Measurements from ENCODE around the gene IGFBPL1. TPM values are rescaled to one million over a fixed set of nuclear protein-coding genes. Genes with fewer than 3 reads are reported as not detected.

The IGFBPL1 gene
- total RNA-seq, 2 donors from 2014 or later = 0.32 to 14.3 TPM

- TF ChIP-seq POLR2AphosphoS5 (IDR thresholded peaks at IDR 0.05) (peak; percentile 87), CTCF (IDR thresholded peaks at IDR 0.05) (no peak)
- intact Hi-C loops (cut with DNase I) = no loop called here
- Histone ChIP-seq H3K4me3 (no peak overlapping the region), H3K27me3 (replicated peaks; ENCODE audit: insufficient read depth) (no peaks in the 10 kb centered on the region), H3K4me1 (replicated peaks) (no peaks in the 10 kb centered on the region), H3K36me3 (no peaks in the 10 kb centered on the region), H3K9me3 (no peaks in the 10 kb centered on the region), H3K27ac (peak overlapping the region; percentile 74 to 76)
- WGBS = 31% methylated on average over 11 of the region's 11 CpGs
- DNase-seq (ENCODE audit: low spot score) = peak; percentile 84
Observed at GRCh38 chr9:38437193-38437823, 13.1 kb upstream of the IGFBPL1 start.

GRCh38 chr9:38436708-38437107 lies 12.5 kb upstream of the IGFBPL1 start:
- DNase-seq (ENCODE audit: low spot score) = no peak
- Histone ChIP-seq H3K36me3 (no peaks in the 10 kb centered on the region), H3K9me3 (no peaks in the 10 kb centered on the region), H3K27me3 (replicated peaks; ENCODE audit: insufficient read depth) (no peaks in the 10 kb centered on the region), H3K4me3 (no peak overlapping the region), H3K27ac (peak overlapping the region; percentile 74 to 76), H3K4me1 (replicated peaks) (no peaks in the 10 kb centered on the region)
- intact Hi-C loops (cut with DNase I) = no loop called here
- TF ChIP-seq CTCF (IDR thresholded peaks at IDR 0.05) = no peak
- no peak for TF ChIP-seq POLR2AphosphoS5 (IDR thresholded peaks at IDR 0.05)
- no peak for TF ChIP-seq POLR2A (IDR thresholded peaks at IDR 0.05)
- WGBS = 93% methylated on average over 2 of the region's 2 CpGs

GRCh38 chr9:38435521-38435920 lies 11.3 kb upstream of the IGFBPL1 start:
- intact Hi-C loops (cut with DNase I) = no loop called here
- no peaks in the 10 kb centered on the region for H3K4me1 ChIP-seq (replicated peaks)
- TF ChIP-seq POLR2AphosphoS5 (IDR thresholded peaks at IDR 0.05) (no peak), CTCF (IDR thresholded peaks at IDR 0.05) (no peak)
- H3K27ac ChIP-seq = no peak overlapping the region
- no peaks in the 10 kb centered on the region for H3K27me3 ChIP-seq (replicated peaks; ENCODE audit: insufficient read depth)
- 80% methylated on average over 2 of the region's 2 CpGs for WGBS
- no peak overlapping the region for H3K4me3 ChIP-seq
- no peaks in the 10 kb centered on the region for H3K36me3 ChIP-seq
- H3K9me3 ChIP-seq = no peaks in the 10 kb centered on the region
- DNase-seq (ENCODE audit: low spot score) = no peak

GRCh38 chr9:38434853-38435252 lies 10.6 kb upstream of the IGFBPL1 start:
- 96% methylated on average over 3 of the region's 3 CpGs for WGBS
- H3K9me3 ChIP-seq = no peaks in the 10 kb centered on the region
- H3K27ac ChIP-seq = no peak overlapping the region
- no peaks in the 10 kb centered on the region for H3K36me3 ChIP-seq
- TF ChIP-seq POLR2A (IDR thresholded peaks at IDR 0.05) (no peak), CTCF (IDR thresholded peaks at IDR 0.05) (no peak), POLR2AphosphoS5 (IDR thresholded peaks at IDR 0.05) (no peak)
- no peak for DNase-seq (ENCODE audit: low spot score)
- no peaks in the 10 kb centered on the region for H3K27me3 ChIP-seq (replicated peaks; ENCODE audit: insufficient read depth)
- intact Hi-C loops (cut with DNase I) = loop anchor here (5.0 kb wide), 1 partner anchor 63 kb away; no protein-coding TSS in a partner anchor
- H3K4me3 ChIP-seq = no peak overlapping the region
- no peaks in the 10 kb centered on the region for H3K4me1 ChIP-seq (replicated peaks)

- Histone ChIP-seq H3K36me3 (no peaks in the 10 kb centered on the region), H3K4me3 (no peak overlapping the region), H3K27me3 (replicated peaks; ENCODE audit: insufficient read depth) (no peaks in the 10 kb centered on the region), H3K27ac (no peak overlapping the region), H3K9me3 (no peaks in the 10 kb centered on the region), H3K4me1 (replicated peaks) (no peaks in the 10 kb centered on the region)
- no peak for TF ChIP-seq POLR2A (IDR thresholded peaks at IDR 0.05)
- WGBS = 49% methylated on average over 3 of the region's 3 CpGs
- intact Hi-C loops (cut with DNase I) = loop anchor here (5.0 kb wide), 1 partner anchor 62 kb away; no protein-coding TSS in a partner anchor
- no peak for DNase-seq (ENCODE audit: low spot score)
Observed at GRCh38 chr9:38434365-38434764, 10.1 kb upstream of the IGFBPL1 start.
